Measurements from ENCODE around the gene MLXIP.
A peak's percentile ranks its signal among the peaks of the same experiment; 100 is the strongest.
"Not testable (repeated sequence)": the region's sequence is repeated elsewhere in the genome, so short reads cannot be mapped to it uniquely, and the experiment has no call there.

The MLXIP gene

DNA sequence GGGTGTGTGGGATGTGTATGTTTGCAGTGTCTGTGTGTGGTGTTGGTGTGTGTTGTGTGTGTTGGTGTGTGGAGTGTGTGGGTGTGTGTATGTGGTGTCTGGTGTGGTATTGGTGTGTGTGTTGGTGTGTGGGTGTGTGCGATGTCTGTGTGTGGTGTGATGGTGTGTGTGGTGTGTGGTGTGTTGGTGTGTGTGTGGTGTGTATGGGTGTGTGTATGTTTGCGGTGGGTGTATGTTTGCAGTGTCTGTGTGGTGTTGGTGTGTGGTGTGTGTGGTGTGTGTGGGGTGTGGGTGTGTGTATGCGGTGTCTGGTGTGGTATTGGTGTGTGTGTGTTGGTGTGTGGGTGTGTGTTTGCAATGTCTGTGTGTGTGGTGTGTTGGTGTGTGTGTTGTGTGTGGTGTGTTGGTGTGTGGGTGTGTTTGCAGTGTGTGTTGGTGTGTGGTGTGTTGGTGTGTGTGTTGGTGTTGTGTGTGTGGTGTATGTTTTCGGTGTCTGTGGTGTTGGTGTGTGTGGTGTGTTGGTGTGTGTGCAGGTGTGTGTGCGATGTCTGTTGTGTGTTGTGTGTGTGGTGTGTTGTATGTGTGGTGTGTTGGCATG lies 15.7 kb downstream of the MLXIP start:
- no peak for DNase-seq

DNA sequence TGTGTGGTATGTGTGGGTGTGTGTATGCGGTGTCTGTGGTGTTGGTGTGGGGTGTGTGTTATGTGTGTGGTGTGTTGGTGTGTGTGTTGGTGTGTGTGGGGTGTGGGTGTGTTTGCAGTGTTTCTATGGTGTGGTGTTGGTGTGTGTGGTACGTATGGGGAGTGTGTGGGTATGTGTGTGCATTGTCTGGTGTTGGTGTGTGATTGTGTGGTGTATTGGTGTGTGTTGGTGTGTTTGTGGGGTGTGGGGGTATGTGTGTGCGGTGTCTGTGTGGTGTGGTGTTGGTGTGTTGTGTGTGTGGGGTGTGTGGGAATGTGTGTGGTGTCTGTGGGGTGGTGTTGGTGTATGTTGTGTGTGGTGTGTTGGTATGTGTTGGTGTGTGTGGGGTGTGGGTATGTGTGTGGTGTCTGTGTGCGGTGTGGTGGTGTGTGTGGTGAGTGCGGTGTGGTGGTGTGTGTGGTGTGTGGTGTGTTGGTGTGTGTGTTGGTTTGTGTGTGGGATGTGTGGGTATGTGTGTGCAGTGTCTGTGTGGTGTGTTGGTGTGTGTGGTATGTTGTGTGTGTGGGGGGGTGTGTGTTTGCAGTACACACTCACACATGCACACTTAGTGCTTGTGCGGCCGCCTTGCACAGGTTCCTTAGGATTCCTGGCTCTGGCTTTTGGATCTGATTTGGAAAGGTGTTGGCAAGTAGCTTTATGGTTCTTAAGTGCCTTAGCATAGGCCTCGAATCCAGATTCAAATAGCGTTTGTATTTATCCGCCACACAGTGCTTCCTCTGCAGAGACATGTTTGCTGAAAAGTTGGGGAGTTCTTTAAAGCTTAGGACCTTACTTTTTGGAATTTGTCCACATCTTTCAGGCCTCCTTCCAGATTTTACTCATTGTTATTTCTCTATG lies 16.4 kb downstream of the MLXIP start:
- no peak for DNase-seq

DNA sequence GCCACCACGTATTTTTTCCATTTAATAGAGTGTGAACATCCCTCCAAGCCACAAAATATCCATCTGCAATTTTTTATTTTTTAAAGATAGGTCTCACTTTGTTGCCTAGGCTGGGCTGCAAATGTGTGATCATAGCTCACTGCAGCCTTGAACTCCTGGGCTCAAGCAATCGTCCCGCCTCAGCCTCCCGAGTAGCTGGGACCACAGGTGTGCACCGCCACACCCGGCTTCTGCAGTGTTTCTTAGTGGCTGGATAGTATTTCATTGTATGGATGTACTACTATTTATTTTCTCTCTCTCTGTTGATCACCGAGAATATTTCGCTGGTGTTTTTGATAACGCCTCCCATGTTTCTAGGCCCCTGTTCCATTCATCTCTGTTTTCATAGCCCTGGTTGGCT lies 17.5 kb downstream of the MLXIP start:
- no peak for DNase-seq

DNA sequence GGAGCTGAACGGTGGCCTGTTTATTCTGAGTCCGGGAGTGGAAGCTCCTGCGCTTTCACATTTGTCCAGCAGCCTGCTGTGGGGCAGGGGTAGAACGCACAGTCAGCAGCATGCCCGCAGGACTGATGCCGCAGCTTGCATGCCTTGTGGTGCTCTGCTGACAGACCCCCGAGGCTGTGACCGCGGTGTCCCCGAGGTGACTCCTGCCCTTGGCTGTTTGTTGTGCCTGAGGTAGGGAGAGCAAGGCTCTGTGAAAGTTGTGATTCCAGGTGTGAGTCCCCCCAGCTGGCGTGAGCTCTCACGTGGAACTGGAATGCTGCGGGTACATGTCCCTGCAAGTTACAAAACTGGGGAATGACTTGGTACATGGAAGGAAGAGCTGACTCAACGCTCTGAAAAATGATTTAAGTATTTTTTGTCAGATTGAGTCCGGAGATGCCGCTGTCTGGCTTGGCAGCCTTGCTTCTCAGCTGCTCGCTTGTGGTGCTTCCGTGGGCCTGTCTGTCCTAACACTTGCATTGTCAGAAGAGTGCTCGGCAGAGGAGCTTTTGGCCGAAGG lies 18.1 kb downstream of the MLXIP start:
- DNase-seq: no peak

DNA sequence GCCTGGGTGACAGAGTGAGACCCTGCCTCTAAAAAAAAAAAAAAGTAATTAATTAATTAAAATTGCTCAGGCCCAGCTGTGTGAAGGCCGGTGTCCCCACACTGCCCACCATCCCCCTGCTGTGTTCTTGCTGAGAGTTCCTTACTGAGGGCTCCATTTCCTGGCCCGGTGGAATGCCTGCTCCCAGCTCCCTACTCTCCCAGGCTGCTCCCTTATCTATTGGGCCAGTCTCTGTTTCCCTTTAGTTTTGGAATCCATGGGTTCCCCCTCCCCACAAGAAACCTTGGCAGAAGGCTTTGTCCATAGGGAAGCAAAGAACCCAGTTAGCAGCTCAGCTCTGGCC lies 19.0 kb downstream of the MLXIP start:
- no peak for DNase-seq

DNA sequence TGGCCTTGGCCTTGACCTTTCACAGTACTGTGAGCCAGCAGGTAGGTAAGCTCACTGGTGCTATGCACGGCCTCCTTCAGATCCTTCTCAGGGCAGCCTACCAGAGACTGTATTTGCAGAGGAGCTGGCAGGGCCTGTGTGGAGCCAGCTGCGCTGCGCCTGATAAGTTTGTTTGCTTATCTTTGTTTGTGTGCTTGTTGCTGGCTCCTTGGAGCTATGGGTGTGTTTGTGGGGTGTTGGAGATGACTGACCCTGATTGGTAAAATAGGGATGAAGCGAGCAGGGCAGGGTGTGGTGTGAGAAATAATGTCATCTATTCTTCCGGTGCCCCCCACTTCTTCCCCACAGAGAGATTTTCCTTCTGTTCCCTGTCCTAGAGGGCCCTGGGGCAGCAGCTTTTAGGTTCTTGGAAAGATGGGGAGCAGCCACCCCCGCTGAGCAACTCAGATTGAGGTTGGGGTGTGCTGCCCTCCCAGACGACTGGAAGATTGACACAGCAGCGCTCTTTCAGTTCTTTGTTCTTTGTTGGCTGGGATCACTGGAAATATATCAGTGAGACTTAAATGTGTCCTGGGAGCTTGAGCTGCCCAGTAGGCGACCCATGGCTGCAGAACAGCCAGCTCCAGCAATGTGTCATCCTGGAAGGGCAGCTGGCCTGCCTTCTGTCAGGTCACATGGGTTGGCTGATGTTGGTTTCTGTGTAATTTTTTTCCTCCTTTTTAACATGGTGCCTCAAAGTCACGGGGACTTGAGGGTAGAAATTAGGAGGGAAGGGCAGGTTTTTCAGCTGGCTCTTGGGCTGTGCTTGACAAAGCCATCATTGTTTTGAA lies 19.6 kb downstream of the MLXIP start:
- peak in 50 of 56 donors; percentile 13 to 87 (median 66) for DNase-seq

DNA sequence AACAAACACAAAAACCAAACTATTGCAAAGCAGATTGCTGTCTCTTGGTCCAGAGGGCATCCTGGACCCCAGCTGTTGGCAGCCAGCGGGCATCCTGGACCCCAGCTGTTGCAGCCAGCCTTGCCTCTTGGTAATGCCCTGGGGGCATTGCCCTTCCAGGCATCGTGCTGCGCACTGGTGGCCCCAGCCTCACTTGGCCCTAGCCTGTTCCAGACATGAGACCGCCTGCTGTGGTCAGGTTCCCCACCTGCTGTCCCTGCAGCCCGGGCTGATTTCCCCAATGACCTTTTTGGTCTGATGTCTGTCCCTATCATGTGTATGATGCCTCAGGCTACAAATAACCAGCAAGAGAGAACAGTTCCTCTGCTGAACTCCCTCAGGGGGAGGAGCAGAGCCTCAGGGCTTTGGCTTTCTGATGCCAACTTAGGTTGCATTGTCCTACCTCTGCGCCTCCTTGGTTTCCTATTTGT lies 20.8 kb downstream of the MLXIP start:
- DNase-seq: no peak

DNA sequence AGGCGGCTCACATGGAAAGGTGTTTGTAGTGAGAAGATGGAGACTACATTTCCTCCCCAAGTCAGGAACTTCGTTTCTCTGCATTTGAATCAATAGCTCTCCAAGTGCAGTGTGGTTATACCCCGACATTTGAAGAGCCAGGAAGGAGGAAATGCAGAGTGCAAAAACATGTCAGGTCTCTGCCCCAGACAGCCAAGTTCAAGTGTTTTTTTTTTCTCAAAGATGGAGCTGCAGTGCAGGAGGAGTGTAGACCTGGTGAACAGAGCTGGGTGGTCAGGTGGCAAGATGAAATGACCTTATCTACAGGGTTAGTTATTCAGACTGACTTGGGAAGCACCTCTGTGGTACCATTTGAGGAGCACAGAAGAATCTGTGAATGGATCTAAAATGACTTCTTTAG lies 21.3 kb downstream of the MLXIP start:
- no peak for DNase-seq

DNA sequence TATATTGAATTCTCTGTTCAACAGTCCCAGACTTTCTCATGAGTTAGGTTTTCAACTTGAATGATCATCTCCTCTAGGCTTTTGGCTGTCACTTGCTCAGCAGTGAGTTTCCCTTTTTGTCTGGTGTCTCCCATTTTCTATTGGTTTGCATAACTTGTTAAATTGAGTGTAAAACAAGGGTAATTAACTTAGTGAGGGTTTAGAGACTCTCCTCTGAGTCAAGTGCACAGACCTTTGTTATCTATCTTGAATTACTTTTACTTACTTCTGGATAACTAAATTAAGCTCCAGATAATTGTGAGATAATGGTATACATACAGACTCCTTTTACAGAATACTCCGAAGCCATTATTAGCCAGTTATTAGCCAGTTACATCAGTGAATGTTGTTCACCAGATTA lies 22.0 kb downstream of the MLXIP start:
- no peak for DNase-seq

DNA sequence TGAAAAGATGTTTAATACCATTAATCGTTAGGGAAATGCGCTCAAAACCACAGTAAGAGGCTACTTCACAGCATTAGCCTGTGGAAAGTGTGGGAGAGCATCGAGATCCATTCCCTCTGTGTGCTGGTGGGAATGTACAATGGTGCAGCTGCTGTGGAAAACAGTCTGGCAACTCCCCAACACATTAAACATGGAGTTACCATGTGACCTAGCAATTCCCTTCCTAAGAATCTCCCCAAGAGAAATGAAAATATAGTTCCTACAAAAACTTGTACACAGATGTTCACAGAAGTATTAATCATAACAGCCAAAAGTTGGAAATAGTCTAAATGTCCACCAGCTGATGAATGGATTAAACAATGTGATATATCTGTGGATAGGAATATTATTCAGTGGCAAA lies 23.8 kb downstream of the MLXIP start:
- DNase-seq: no peak

DNA sequence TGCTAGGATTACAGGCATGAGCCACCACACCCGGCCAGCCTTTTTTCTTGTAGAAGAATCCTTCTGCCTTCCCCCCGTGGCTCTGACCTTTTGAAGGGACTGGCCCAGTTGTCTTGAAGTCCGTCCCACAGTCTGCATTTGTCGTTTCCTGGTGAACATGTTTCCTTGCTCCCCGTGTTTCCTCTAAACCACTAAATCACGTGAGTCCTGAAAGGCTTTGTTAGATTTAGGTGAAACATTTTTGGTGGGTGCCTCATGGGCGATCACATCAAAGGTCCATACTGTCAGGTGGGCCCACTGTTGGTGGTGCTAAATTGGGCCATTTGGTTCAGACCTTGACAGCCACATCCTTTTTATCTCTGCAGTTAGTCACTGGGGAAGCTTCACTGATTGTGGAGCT lies 26.3 kb downstream of the MLXIP start:
- no peak for DNase-seq

DNA sequence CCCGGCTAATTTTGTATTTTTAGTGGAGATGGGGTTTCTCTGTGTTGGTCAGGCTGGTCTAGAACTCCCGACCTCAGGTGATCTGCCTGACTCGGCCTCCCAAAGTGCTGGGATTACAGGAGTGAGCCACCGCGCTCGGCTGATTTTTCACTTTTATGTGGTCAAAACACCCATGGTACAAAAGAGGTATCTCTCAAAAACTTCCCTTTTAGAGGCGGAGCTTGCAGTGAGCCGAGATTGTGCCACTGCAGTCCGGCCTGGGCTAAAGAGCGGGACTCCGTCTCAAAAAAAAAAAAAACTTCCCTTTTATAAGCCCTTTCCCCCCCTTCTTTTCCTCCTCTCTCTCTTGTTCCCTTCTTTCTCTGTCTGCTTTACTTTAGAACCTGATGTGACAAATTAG lies 26.9 kb downstream of the MLXIP start:
- not testable (repeated sequence) for DNase-seq

DNA sequence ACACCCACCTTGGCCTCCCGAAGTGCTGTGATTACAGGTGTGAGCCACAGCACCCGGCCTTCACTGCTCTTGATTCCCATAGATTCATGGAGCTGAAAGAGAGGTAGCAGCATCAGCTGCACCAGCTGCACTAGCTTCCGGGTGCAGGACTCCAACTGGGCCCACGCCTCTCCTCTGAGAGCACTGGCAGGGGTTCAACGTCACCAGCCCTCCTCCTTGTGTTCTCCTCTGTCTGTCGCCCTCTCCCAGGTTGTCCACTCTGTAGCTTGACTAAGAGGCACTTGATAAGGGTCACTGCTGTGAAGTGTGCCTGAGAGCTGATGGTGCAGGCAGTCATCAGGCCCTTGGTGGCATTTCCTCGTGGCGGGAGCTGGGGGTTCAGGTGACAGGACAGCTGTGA lies 28.3 kb downstream of the MLXIP start:
- DNase-seq: peak in 2 of 56 donors; percentile 11 to 25

DNA sequence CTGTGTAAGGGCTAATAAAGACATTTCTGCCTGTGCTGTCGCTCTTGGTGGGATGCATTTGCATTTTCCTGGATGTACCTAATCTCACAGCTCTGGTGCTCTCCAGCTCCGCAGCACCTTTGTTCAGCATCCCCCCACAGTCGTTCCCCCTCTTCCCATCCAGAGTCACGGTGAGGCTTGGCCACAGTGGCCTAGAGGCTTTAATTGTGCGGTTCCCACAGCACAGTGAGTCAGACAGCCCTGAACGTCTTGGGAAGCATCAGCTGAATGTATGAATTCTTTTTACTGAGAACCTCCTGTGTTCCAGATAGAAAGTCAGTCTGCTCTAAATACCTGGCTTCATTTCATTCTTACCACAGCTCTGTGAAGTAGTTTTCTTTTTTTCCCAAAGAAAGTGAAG lies 28.7 kb downstream of the MLXIP start:
- DNase-seq: no peak

DNA sequence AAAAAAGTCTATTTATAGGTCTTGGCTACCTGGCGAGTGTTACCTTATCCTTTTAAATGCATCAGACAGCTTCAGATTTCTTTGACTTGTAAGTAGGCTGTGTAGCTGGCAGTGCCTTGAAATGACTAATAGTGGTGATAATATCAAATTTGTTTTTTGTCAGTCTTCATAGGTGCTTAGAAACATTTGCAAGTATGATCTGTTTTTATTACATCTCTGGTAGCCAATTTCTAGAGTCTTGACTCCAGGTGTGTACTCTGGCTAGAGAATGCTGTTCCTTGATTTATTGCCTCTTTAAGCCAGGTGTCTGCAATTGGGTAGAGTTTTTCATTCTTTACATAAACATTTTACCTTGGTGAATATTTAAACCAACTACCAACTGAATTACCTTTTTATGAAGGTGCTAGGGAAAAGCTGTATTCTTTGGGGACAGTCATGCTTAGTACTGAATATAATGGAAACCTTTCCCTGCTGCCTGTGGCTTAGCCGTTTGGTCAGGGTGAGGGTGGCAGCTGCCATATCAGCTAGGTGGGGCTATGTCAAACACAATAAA lies 32.6 kb downstream of the MLXIP start:
- no peak for DNase-seq

DNA sequence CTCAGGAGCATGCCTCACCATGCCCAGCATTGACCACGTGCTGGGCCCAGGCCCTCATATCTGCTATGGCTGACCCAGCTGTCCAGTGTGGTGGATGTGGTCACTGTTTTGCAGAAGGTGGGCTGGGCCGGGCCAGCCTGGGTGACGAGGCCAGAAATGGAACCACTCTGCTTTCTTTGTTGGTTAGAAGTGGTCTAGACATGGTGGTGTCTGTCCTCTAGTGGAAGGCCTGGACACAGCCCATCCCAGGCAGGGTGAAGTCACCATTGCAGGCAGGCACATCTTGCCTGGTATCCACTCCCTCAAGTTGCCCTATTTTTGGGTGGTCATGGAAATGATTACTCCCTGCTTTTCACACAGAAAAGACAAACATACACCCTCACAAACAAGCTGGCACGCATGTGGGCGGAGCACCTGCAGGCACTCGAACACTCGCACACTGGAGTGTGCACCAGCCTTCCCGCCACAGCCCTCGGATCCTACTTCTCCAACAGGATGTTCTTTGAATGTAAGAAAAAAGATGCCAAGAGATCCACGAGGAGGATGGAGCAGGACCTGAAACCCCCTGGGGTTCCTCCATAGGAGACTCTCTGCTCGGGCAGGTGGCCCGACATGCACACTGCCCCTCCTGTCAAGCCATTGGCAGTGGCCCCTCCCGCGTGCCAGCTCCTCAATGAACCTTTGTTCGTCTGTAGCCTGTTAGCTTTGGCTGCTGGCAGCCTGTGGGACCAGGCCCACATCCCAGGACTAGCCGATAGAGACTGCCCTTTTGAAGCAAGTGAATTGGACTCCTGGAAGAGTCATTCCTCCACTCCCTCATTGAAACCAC lies 38.4 kb downstream of the MLXIP start:
- DNase-seq: peak in 55 of 56 donors; percentile 15 to 95 (median 81)

DNA sequence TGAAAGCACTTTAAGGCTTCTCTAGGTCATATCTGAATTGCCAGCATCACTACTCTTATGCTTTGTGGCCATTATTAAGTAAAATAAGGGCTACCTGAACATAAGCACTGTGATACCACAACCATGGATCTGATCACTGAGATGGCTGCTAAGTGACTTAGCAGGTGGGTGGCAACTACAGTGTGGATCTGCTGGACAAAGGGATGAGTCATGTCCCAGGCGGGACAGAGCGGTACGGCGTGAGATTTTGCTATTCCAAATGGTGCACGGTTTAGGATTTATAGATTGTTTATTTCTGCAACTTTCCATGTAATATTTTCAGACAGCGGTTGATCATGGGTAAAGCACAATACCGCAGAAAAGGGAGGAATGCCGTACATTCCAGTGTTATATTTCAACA lies 39.4 kb downstream of the MLXIP start:
- peak in 1 of 56 donors; percentile 8 for DNase-seq

DNA sequence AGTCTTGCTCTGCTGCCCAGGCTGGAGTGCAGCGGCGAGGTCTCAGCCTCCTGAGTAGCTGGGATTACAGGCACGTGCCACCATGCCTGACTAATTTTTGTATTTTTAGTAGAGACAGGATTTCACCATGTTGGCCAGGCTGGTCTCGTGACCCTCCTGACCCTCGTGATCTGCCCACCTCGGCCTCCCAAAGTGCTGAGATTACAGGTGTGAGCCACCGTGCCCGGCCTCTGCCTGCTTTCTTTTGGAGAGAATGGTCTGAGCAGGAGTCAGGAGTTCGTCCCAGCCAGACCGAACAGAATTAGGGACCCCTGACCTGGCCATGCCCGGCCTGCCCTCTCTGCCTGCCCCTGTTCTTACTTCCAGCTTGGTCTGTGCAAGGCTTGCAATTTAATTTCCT lies 42.8 kb downstream of the MLXIP start:
- DNase-seq: not testable (repeated sequence)

DNA sequence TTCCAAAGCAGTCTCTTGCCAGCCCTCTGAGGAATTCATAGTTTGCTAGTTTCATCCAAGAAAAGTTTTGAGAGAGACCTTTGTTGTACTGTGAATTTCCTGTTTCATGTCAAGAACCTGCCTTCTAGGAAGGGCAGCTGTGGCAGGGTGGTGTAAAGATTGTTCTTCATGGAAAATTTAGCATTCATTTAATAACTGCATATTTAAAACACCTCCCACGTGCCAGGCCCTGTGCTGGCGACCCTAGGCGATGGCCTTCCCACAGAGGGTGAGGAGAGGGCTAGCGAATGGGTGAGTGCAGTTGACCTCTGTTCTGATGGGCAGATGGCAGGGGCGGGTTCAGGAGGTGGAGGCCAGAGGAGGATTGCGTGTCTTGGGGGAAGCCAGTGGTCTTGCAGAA lies 43.2 kb downstream of the MLXIP start:
- DNase-seq: no peak

DNA sequence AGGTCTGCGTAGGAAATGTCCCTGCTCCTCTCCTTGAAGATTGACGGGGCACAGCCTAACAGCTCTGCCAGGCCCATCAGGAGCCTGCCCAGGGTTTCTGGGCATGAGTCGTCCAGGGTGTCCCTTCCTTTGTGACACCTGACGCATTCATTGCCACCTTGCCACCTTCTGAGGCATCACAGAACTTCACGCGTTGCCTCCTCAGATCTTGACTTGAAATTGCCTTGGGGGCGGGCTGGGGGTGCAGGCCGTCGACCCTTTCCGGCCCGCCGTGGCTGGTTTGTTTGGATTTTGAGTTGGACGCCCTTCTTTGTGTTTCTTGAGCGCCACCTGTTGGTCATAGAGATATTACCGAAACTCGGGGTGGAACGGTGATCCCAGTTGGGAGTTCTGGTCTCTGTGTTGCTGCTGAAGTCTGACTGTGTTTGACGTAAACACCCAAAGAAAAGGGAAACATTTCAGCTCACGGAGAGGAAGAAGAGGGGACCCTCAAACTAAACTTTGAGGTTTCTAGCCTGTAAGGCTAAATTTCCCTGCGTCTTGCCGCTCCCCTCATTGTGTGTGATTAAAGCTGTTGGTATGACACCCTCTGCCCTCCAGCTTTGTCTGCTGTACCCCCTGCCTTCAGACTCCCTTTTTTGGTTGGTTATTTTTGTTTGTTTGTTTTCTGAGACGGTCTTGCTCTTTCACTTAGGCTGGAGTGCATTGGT lies 44.6 kb downstream of the MLXIP start:
- peak in 48 of 56 donors; percentile 6 to 84 (median 42) for DNase-seq

All from nucleus accumbens (tissue), 56 donors.